OCI-LY7 (cell line): ENCODE data around the gene SURF1. TPM values are rescaled to one million over a fixed set of nuclear protein-coding genes. Genes with fewer than 3 reads are reported as not detected.
A peak's percentile ranks its signal among the peaks of the same experiment; 100 is the strongest.

Experiments
- BruUV-seq: library from RNA; stranded (reverse); fragments of 400-500 nt; replicated peaks from 2 replicates; lab custom pipeline; 2021; lab: Mats Ljungman, UMichigan
- CTCF ChIA-PET: fragments of 300-600 bp; sonication (Branson Sonifier 250); formaldehyde crosslinking; loops from one replicate; lab custom pipeline; 2022; ENCODE audit warnings: antibody characterized with exemption; ENCODE audit not compliant: unreplicated experiment; lab: Charles Lee
- POLR2A ChIA-PET: fragments of 300-600 bp; sonication (Branson Sonifier 250); formaldehyde crosslinking; loops from one replicate; lab custom pipeline; 2022; ENCODE audit warnings: antibody characterized with exemption; lab: Charles Lee
- DNase-seq: peaks from one replicate; pipeline ENCODE4 v3.0.0-alpha.2; 2015; ENCODE audit warnings: low spot score
- H2AFZ ChIP-seq: fragments of 200-600 bp; sonication (generic), shearing (Covaris generic); 2 replicates; pipeline ENCODE4 v1.6.1; 2014; ENCODE audit warnings: mild to moderate bottlenecking, antibody characterized with exemption, low read length, moderate library complexity
- H3K27ac ChIP-seq: fragments of 200-600 bp; sonication (generic); 2 replicates; pipeline ENCODE4 v1.5.1; 2014; ENCODE audit warnings: mixed run types, low read depth, mild to moderate bottlenecking, moderate library complexity, low read length, inconsistent platforms; ENCODE audit not compliant: poor library complexity, severe bottlenecking
- H3K36me3 ChIP-seq: fragments of 200-600 bp; sonication (generic); 2 replicates; pipeline ENCODE4 v1.6.1; 2014; ENCODE audit warnings: mild to moderate bottlenecking, antibody characterized with exemption, low read length, moderate library complexity, mixed read lengths; ENCODE audit not compliant: insufficient read depth
- H3K4me1 ChIP-seq: fragments of 200-600 bp; sonication (generic); 2 replicates; pipeline ENCODE4 v1.5.1; 2014; ENCODE audit warnings: mild to moderate bottlenecking, low read length; ENCODE audit not compliant: insufficient read depth, poor library complexity, severe bottlenecking
- H3K4me2 ChIP-seq: fragments of 200-600 bp; sonication (generic); 2 replicates; pipeline ENCODE4 v1.6.1; 2014; ENCODE audit warnings: mild to moderate bottlenecking, low read length
- H3K4me3 ChIP-seq: fragments of 200-600 bp; sonication (generic); 2 replicates; pipeline ENCODE4 v1.5.1; 2014; ENCODE audit warnings: mild to moderate bottlenecking, low read depth, low read length; ENCODE audit not compliant: poor library complexity, severe bottlenecking
- H3K79me2 ChIP-seq: fragments of 200-600 bp; sonication (generic); 2 replicates; pipeline ENCODE4 v1.6.1; 2016; ENCODE audit warnings: low read depth, mild to moderate bottlenecking, low read length, moderate library complexity, mixed read lengths; ENCODE audit not compliant: insufficient read depth
- H3K9me2 ChIP-seq: fragments of 200-600 bp; sonication (generic); 2 replicates; pipeline ENCODE4 v1.6.1; 2016; ENCODE audit warnings: mild to moderate bottlenecking, low read length, mixed read lengths; ENCODE audit not compliant: insufficient read depth
- H3K9me3 ChIP-seq: fragments of 200-600 bp; sonication (generic); 2 replicates; pipeline ENCODE4 v1.6.1; 2014; ENCODE audit warnings: mild to moderate bottlenecking, mixed run types, low read length, mixed read lengths
- H4K20me1 ChIP-seq: fragments of 200-600 bp; sonication (generic); 2 replicates; pipeline ENCODE4 v1.6.1; 2014; ENCODE audit warnings: mild to moderate bottlenecking, antibody characterized with exemption, low read length, moderate library complexity, mixed read lengths; ENCODE audit not compliant: insufficient read depth
- CTCF ChIP-seq: fragments of 200-600 bp; sonication (generic); conservative IDR thresholded peaks from 2 replicates; pipeline ENCODE4 v1.5.1; 2014; ENCODE audit warnings: mild to moderate bottlenecking, antibody characterized with exemption, low read length, moderate library complexity, mixed read lengths
- EZH2phosphoT487 ChIP-seq: fragments of 200-600 bp; sonication (generic); IDR thresholded peaks from 2 replicates; pipeline ENCODE4 v1.6.1; 2018; ENCODE audit warnings: low read depth, borderline replicate concordance, mild to moderate bottlenecking, mixed run types, antibody characterized with exemption, low read length, moderate library complexity, mixed read lengths
- intact Hi-C: fragments of 100-400 bp; cut with micrococcal nuclease; formaldehyde crosslinking; loops from one replicate; pipeline ENCODE4 v1.10.0; 2022; ENCODE audit not compliant: unreplicated experiment
- total RNA-seq, 2 experiments: library from RNA; depleted of rRNA in 1 of 2; stranded (reverse); fragments of >200 nt in 1 of 2; shearing (Covaris generic) in 1 of 2; gene quantifications; 2 replicates each; pipeline ENCODE4 v1.2.3, GENCODE V29; 2014 to 2022

SURF1 gene
- total RNA-seq, 2 experiments from 2014 or later = 22.9 to 38.9 TPM

GRCh38 chr9:133374612-133375115 is 18.4 kb upstream of the SURF1 start:
- Histone ChIP-seq H3K36me3 (peaks cover 40% of the 10 kb centered on the region), H3K4me3 (peak overlapping the region; percentile 91), H2AFZ (no peak overlapping the region), H3K4me1 (peaks cover 36% of the 10 kb centered on the region), H3K27ac (peak overlapping the region; percentile 67), H4K20me1 (peaks cover 22% of the 10 kb centered on the region), H3K9me2 (no peaks in the 10 kb centered on the region), H3K9me3 (no peaks in the 10 kb centered on the region), H3K4me2 (peak overlapping the region; percentile 94), H3K79me2 (peaks cover 62% of the 10 kb centered on the region)
- TF ChIP-seq CTCF = no peak
- TF ChIP-seq EZH2phosphoT487 = no peak
- intact Hi-C loops = loop anchor here (2.0 kb wide), 1 partner anchor 38 kb away; the partner anchor contains the start of gene SURF6
- POLR2A ChIA-PET = interaction anchor here (1.0 to 1.4 kb wide), 2 partner anchors 21 to 105 kb away, joined by 4 to 5 read pairs; no protein-coding TSS in a partner anchor
- CTCF ChIA-PET = interaction anchor here (1.0 kb wide), 1 partner anchor 18 kb away, joined by 3 read pairs; no protein-coding TSS in a partner anchor
- BruUV-seq = no TSS peak
- no peak for DNase-seq

GRCh38 chr9:133372144-133372543 is 15.9 kb upstream of the SURF1 start:
- ChIA-PET POLR2A (no interaction called here), CTCF (no interaction called here)
- TF ChIP-seq EZH2phosphoT487 = no peak
- TF ChIP-seq CTCF = no peak
- intact Hi-C loops = no loop called here
- no peak overlapping the region for H2AFZ ChIP-seq
- H3K9me2 ChIP-seq = no peaks in the 10 kb centered on the region
- no peak overlapping the region for H3K27ac ChIP-seq
- BruUV-seq = no TSS peak
- peaks cover 60% of the 10 kb centered on the region for H3K36me3 ChIP-seq
- peaks cover 22% of the 10 kb centered on the region for H4K20me1 ChIP-seq
- H3K4me2 ChIP-seq = peak overlapping the region; percentile 39; the same call in 1 of the 2 replicates
- no peak for DNase-seq
- H3K4me3 ChIP-seq = no peak overlapping the region
- peaks cover 76% of the 10 kb centered on the region for H3K79me2 ChIP-seq
- no peaks in the 10 kb centered on the region for H3K9me3 ChIP-seq
- H3K4me1 ChIP-seq = peaks cover 36% of the 10 kb centered on the region

GRCh38 chr9:133371261-133371711 is 15.0 kb upstream of the SURF1 start:
- ChIA-PET POLR2A (no interaction called here), CTCF (no interaction called here)
- TF ChIP-seq CTCF = no peak; the same call in 1 of the 2 replicates
- TF ChIP-seq EZH2phosphoT487 = no peak
- peak overlapping the region; percentile 38 for H3K27ac ChIP-seq
- intact Hi-C loops = no loop called here
- H3K9me3 ChIP-seq = no peaks in the 10 kb centered on the region
- no peak overlapping the region for H2AFZ ChIP-seq
- H3K4me2 ChIP-seq = peak overlapping the region; percentile 39
- no TSS peak for BruUV-seq
- peaks cover 31% of the 10 kb centered on the region for H3K4me1 ChIP-seq
- H3K4me3 ChIP-seq = no peak overlapping the region
- peaks cover 69% of the 10 kb centered on the region for H3K36me3 ChIP-seq
- H4K20me1 ChIP-seq = peaks cover 22% of the 10 kb centered on the region
- no peaks in the 10 kb centered on the region for H3K9me2 ChIP-seq
- no peak for DNase-seq
- H3K79me2 ChIP-seq = peaks cover 76% of the 10 kb centered on the region
